Measurements from ENCODE around the gene HBE1.

Gene HBE1

GRCh38 chr11:5234381-5234834 is 35.3 kb downstream of the HBE1 start, which contains the start of gene HBD:
HBD (minus strand) TSS chr11:5234483; CDS start chr11:5234433, 50 bp downstream.
- no peak for DNase-seq (ENCODE audit: low read depth in 2 of 2)

GRCh38 chr11:5233307-5233706 is 36.4 kb downstream of the HBE1 start:
- no peak for DNase-seq (ENCODE audit: low read depth in 2 of 2)

GRCh38 chr11:5232821-5233220 is 36.9 kb downstream of the HBE1 start:
- no peak for DNase-seq (ENCODE audit: low read depth in 2 of 2)

GRCh38 chr11:5232176-5232575 is 37.6 kb downstream of the HBE1 start:
- no peak for DNase-seq (ENCODE audit: low read depth in 2 of 2)

GRCh38 chr11:5231111-5231510 is 38.6 kb downstream of the HBE1 start:
- DNase-seq (ENCODE audit: low read depth in 2 of 2), result no peak

- DNase-seq (ENCODE audit: low read depth in 2 of 2), result no peak
These were observed 39.5 kb downstream of the HBE1 start for GRCh38 chr11:5230266-5230665.

GRCh38 chr11:5229796-5230195 is 39.9 kb downstream of the HBE1 start:
- DNase-seq (ENCODE audit: low read depth in 2 of 2), result no peak

- DNase-seq (ENCODE audit: low read depth in 2 of 2), result no peak
These were observed 40.4 kb downstream of the HBE1 start for GRCh38 chr11:5229356-5229755.

- DNase-seq (ENCODE audit: low read depth in 2 of 2), result no peak
These were observed 41.6 kb downstream of the HBE1 start for GRCh38 chr11:5228124-5228523.

GRCh38 chr11:5227681-5228080 is 42.1 kb downstream of the HBE1 start:
- DNase-seq (ENCODE audit: low read depth in 2 of 2), result no peak

GRCh38 chr11:5226732-5227310 is 42.9 kb downstream of the HBE1 start, which contains the start of gene HBB:
HBB (minus strand) TSS chr11:5227071; CDS start chr11:5227021, 50 bp downstream.
- no peak for DNase-seq (ENCODE audit: low read depth in 2 of 2)

- no peak for DNase-seq (ENCODE audit: low read depth in 2 of 2)
These were observed 44.3 kb downstream of the HBE1 start for GRCh38 chr11:5225480-5225871.

GRCh38 chr11:5224538-5225479 is 44.9 kb downstream of the HBE1 start:
- DNase-seq (ENCODE audit: low read depth in 2 of 2), result no peak

GRCh38 chr11:5223686-5224085 is 46.1 kb downstream of the HBE1 start:
- no peak for DNase-seq (ENCODE audit: low read depth in 2 of 2)

- no peak for DNase-seq (ENCODE audit: low read depth in 2 of 2)
These were observed 46.6 kb downstream of the HBE1 start for GRCh38 chr11:5223146-5223545.

All from activated CD4-positive, alpha-beta T cell treated with anti-CD3 and anti-CD28 coated beads for 24 hours (primary cell).